ENCODE results near the gene GASK1A.
"Not testable (repeated sequence)": the region's sequence is repeated elsewhere in the genome, so short reads cannot be mapped to it uniquely, and the experiment has no call there.

The GASK1A gene

DNA sequence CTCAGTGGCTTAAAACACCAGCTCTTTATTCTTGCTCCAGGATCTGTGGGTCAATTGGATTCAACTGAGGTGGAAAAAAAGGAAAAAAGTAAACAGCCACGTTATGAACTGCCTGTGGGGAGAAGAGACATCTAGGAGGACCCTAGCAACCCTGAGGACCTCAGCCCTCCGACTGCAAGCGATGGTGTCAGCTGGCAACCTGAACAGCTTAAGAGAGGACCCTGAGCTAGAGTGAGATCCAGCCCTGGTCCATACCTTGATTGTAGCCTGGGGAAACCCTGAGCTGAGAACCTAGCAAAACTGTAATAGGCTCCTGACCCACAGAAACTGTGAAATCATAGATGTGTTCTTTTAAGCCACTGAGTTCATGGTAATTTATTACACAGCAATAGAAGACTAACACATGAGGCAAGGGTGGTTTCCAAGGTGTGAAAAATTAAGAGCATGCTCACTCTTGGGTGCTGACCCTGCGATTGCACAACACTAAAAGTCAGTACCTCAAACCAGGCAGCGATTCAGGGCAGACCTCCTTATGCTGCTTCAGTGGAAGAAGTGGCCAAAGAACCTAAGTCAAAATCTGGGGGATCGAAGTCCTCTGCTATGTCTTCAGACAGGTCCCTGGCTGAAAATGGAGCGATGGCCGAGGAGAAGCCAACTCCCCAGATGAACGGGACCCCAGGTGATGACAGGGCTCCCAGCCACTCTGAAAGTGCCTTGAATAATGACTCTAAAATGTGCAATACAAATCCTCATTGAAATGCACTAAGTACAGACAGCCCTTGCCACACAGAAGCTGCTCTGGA lies 57.7 kb downstream of the GASK1A start:
- Histone ChIP-seq H3K36me3 (ENCODE audit: control insufficient read depth, insufficient read depth, low read length) (no peaks in the 10 kb centered on the region), H3K27ac (ENCODE audit: insufficient read depth, low read length, poor library complexity, severe bottlenecking) (no peak overlapping the region), H3K4me1 (ENCODE audit: control insufficient read depth, insufficient read depth, low read length, poor library complexity, severe bottlenecking) (no peaks in the 10 kb centered on the region), H3K9me3 (ENCODE audit: control insufficient read depth, low read length) (no peaks in the 10 kb centered on the region), H3K27me3 (replicated peaks; ENCODE audit: control insufficient read depth, insufficient read depth, low read length, poor library complexity, severe bottlenecking) (no peaks in the 10 kb centered on the region), H3K4me3 (ENCODE audit: insufficient read depth, low read depth, low read length, poor library complexity, severe bottlenecking) (no peak overlapping the region)
- no peak for DNase-seq

- Histone ChIP-seq H3K4me1 (ENCODE audit: control insufficient read depth, insufficient read depth, low read length, poor library complexity, severe bottlenecking) (no peaks in the 10 kb centered on the region), H3K27me3 (replicated peaks; ENCODE audit: control insufficient read depth, insufficient read depth, low read length, poor library complexity, severe bottlenecking) (no peaks in the 10 kb centered on the region), H3K27ac (ENCODE audit: insufficient read depth, low read length, poor library complexity, severe bottlenecking) (no peak overlapping the region), H3K9me3 (ENCODE audit: control insufficient read depth, low read length) (no peaks in the 10 kb centered on the region), H3K36me3 (ENCODE audit: control insufficient read depth, insufficient read depth, low read length) (no peaks in the 10 kb centered on the region), H3K4me3 (ENCODE audit: insufficient read depth, low read depth, low read length, poor library complexity, severe bottlenecking) (no peak overlapping the region)
- DNase-seq = no peak
These were observed 58.9 kb downstream of the GASK1A start for GRCh38 chr3:43038010-43038409.

DNA sequence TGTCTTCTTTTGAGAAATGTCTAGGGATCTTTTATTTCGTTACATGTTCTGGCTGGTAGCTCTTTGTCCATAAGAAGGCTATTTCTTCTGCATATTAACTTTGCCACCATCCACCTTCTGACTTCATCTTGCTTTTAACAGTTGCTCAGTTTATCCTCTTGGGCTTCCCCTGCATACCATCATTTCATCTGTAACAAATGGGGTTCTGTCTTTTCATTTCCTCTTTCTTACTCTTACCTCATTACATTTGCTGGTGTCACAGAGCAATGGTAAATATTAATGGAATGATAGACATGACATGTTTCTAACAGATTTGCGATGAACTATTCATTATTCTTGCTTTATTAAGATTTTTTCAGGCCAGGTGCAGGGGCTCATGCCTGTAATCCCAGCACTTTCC lies 62.4 kb downstream of the GASK1A start:
- H3K27ac ChIP-seq (ENCODE audit: insufficient read depth, low read length, poor library complexity, severe bottlenecking) = no peak overlapping the region
- no peaks in the 10 kb centered on the region for H3K4me1 ChIP-seq (ENCODE audit: control insufficient read depth, insufficient read depth, low read length, poor library complexity, severe bottlenecking)
- H3K27me3 ChIP-seq (replicated peaks; ENCODE audit: control insufficient read depth, insufficient read depth, low read length, poor library complexity, severe bottlenecking) = no peaks in the 10 kb centered on the region
- no peaks in the 10 kb centered on the region for H3K36me3 ChIP-seq (ENCODE audit: control insufficient read depth, insufficient read depth, low read length)
- H3K4me3 ChIP-seq (ENCODE audit: insufficient read depth, low read depth, low read length, poor library complexity, severe bottlenecking) = no peak overlapping the region
- H3K9me3 ChIP-seq (ENCODE audit: control insufficient read depth, low read length) = no peaks in the 10 kb centered on the region
- DNase-seq = no peak

GRCh38 chr3:43043071-43043766 lies 64.1 kb downstream of the GASK1A start:
- no peaks in the 10 kb centered on the region for H3K27me3 ChIP-seq (replicated peaks; ENCODE audit: control insufficient read depth, insufficient read depth, low read length, poor library complexity, severe bottlenecking)

DNA sequence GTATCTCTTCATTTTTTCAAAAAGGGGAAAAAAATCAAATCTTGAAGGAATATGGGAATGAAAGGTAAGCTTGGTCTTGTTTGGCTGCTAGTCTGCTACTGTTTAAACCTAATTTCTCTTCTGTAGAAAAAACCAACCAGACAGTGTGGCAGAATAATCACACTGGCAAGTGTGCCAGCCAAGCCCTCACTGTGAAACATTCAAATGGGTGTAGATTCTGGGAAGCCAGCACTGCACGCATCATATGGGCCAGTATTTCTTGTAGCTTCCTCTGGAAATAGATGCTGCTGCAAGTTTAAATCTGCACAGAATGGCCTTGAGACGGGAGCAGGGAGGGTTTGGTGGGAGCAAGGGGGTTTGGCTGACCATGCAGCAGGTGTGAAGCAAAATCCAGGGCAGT lies 64.7 kb downstream of the GASK1A start:
- Histone ChIP-seq H3K4me1 (ENCODE audit: control insufficient read depth, insufficient read depth, low read length, poor library complexity, severe bottlenecking) (no peaks in the 10 kb centered on the region), H3K27me3 (replicated peaks; ENCODE audit: control insufficient read depth, insufficient read depth, low read length, poor library complexity, severe bottlenecking) (no peaks in the 10 kb centered on the region), H3K4me3 (ENCODE audit: insufficient read depth, low read depth, low read length, poor library complexity, severe bottlenecking) (no peak overlapping the region), H3K9me3 (ENCODE audit: control insufficient read depth, low read length) (no peaks in the 10 kb centered on the region), H3K36me3 (ENCODE audit: control insufficient read depth, insufficient read depth, low read length) (no peaks in the 10 kb centered on the region), H3K27ac (ENCODE audit: insufficient read depth, low read length, poor library complexity, severe bottlenecking) (no peak overlapping the region)
- DNase-seq = no peak

More at GRCh38 chr3:43043071-43043766, 64.1 kb downstream of the GASK1A start:
- H3K4me1 ChIP-seq (ENCODE audit: control insufficient read depth, insufficient read depth, low read length, poor library complexity, severe bottlenecking) = no peaks in the 10 kb centered on the region
- H3K27ac ChIP-seq (ENCODE audit: insufficient read depth, low read length, poor library complexity, severe bottlenecking) = no peak overlapping the region
- no peaks in the 10 kb centered on the region for H3K9me3 ChIP-seq (ENCODE audit: control insufficient read depth, low read length)
- H3K36me3 ChIP-seq (ENCODE audit: control insufficient read depth, insufficient read depth, low read length) = no peaks in the 10 kb centered on the region
- H3K4me3 ChIP-seq (ENCODE audit: insufficient read depth, low read depth, low read length, poor library complexity, severe bottlenecking) = no peak overlapping the region
- DNase-seq = no peak

DNA sequence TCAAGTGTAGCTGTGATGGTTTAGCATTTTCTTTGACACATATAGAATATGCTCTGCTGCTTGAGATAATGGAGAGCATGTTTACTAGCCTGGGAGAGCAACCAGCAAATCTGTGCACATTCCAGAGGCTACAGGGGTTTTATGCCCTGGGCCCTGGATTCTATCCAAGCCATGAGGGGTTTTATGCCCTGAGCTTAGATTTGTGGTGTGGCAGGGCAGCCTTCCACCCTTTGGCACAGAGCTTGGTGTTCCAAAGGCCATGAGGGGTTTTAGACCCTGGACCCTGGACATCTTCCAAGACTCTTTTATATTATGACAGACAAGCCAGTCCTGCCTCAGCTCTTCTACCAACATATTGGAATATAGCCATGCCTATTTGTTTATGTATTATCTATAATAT lies 66.0 kb downstream of the GASK1A start:
- H3K9me3 ChIP-seq (ENCODE audit: control insufficient read depth, low read length); H3K4me1 ChIP-seq (ENCODE audit: control insufficient read depth, insufficient read depth, low read length, poor library complexity, severe bottlenecking); H3K27ac ChIP-seq (ENCODE audit: insufficient read depth, low read length, poor library complexity, severe bottlenecking); H3K36me3 ChIP-seq (ENCODE audit: control insufficient read depth, insufficient read depth, low read length); H3K27me3 ChIP-seq (replicated peaks; ENCODE audit: control insufficient read depth, insufficient read depth, low read length, poor library complexity, severe bottlenecking); H3K4me3 ChIP-seq (ENCODE audit: insufficient read depth, low read depth, low read length, poor library complexity, severe bottlenecking); DNase-seq: not testable (repeated sequence)

DNA sequence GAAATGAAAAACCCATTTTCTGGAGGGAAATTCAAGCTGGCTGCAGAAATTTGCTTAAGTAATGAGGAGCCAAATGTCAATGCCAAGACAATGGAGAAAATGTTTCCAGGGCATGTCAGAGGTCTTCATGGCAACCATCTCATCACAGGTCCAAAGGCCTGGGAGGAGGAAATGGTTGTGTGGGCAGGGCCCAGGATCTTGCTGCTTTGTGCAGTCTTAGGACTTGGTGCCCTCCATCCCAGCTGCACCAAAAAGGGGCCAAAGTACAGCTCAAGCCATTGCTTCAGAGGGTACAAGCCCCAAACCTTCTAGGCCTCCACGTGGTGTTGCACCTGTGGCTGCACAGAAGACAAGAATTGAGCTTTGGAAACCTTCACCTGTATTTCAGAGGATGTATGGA lies 67.5 kb downstream of the GASK1A start:
- H3K27ac ChIP-seq (ENCODE audit: insufficient read depth, low read length, poor library complexity, severe bottlenecking) = no peak overlapping the region
- peaks cover 7% of the 10 kb centered on the region for H3K9me3 ChIP-seq (ENCODE audit: control insufficient read depth, low read length)
- no peak for DNase-seq
- no peaks in the 10 kb centered on the region for H3K27me3 ChIP-seq (replicated peaks; ENCODE audit: control insufficient read depth, insufficient read depth, low read length, poor library complexity, severe bottlenecking)
- no peaks in the 10 kb centered on the region for H3K4me1 ChIP-seq (ENCODE audit: control insufficient read depth, insufficient read depth, low read length, poor library complexity, severe bottlenecking)
- H3K4me3 ChIP-seq (ENCODE audit: insufficient read depth, low read depth, low read length, poor library complexity, severe bottlenecking) = no peak overlapping the region
- H3K36me3 ChIP-seq (ENCODE audit: control insufficient read depth, insufficient read depth, low read length) = no peaks in the 10 kb centered on the region

DNA sequence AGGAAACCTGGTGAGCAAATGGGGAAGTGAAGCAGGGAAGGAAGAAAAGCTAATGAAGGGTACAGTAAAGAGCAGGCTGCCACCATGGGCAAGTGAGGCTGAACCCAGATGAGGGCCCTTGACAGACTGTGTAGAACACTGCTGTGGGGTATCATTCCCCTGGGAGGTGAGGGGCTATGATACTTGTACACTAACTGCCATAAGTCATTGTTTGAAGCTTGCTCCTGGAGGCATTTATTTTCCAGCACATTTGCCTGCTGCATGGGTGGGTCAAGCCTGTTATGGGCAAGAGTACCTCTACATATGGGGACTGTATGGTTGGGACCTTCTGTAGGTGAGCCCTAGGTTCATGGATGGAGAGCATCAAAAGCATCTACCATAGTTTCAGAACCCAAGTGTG lies 69.4 kb downstream of the GASK1A start:
- no peak for DNase-seq
- no peaks in the 10 kb centered on the region for H3K4me1 ChIP-seq (ENCODE audit: control insufficient read depth, insufficient read depth, low read length, poor library complexity, severe bottlenecking)
- peaks cover 7% of the 10 kb centered on the region for H3K9me3 ChIP-seq (ENCODE audit: control insufficient read depth, low read length)
- no peaks in the 10 kb centered on the region for H3K36me3 ChIP-seq (ENCODE audit: control insufficient read depth, insufficient read depth, low read length)
- no peaks in the 10 kb centered on the region for H3K27me3 ChIP-seq (replicated peaks; ENCODE audit: control insufficient read depth, insufficient read depth, low read length, poor library complexity, severe bottlenecking)
- H3K27ac ChIP-seq (ENCODE audit: insufficient read depth, low read length, poor library complexity, severe bottlenecking) = no peak overlapping the region
- H3K4me3 ChIP-seq (ENCODE audit: insufficient read depth, low read depth, low read length, poor library complexity, severe bottlenecking) = no peak overlapping the region

- Histone ChIP-seq H3K27me3 (replicated peaks; ENCODE audit: control insufficient read depth, insufficient read depth, low read length, poor library complexity, severe bottlenecking) (no peaks in the 10 kb centered on the region), H3K4me3 (ENCODE audit: insufficient read depth, low read depth, low read length, poor library complexity, severe bottlenecking) (no peak overlapping the region), H3K4me1 (ENCODE audit: control insufficient read depth, insufficient read depth, low read length, poor library complexity, severe bottlenecking) (no peaks in the 10 kb centered on the region), H3K9me3 (ENCODE audit: control insufficient read depth, low read length) (peaks cover 7% of the 10 kb centered on the region), H3K36me3 (ENCODE audit: control insufficient read depth, insufficient read depth, low read length) (no peaks in the 10 kb centered on the region), H3K27ac (ENCODE audit: insufficient read depth, low read length, poor library complexity, severe bottlenecking) (no peak overlapping the region)
- no peak for DNase-seq
These were observed 74.2 kb downstream of the GASK1A start for GRCh38 chr3:43053291-43053690.

DNA sequence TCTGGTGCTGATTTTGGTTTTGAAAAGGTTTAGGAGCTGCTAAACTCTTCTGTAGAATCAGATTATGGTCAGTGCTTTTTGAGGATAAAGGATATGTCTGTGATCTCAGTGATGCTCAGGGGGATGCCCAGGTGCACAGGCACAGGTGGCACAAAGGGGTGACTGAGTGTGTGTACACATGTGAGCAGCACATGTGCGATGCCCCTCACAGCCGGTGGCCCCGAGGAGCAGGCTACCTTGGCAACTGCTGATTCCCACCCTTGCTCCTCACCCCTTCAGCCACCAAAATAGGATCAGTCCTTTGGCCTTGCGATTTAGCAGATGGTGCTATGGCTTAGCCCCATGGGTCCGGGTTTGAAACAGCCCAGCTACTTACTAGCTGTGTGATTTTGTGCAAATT lies 75.6 kb downstream of the GASK1A start:
- Histone ChIP-seq H3K27me3 (replicated peaks; ENCODE audit: control insufficient read depth, insufficient read depth, low read length, poor library complexity, severe bottlenecking) (no peaks in the 10 kb centered on the region), H3K4me3 (ENCODE audit: insufficient read depth, low read depth, low read length, poor library complexity, severe bottlenecking) (no peak overlapping the region), H3K4me1 (ENCODE audit: control insufficient read depth, insufficient read depth, low read length, poor library complexity, severe bottlenecking) (no peaks in the 10 kb centered on the region), H3K9me3 (ENCODE audit: control insufficient read depth, low read length) (peaks cover 5% of the 10 kb centered on the region), H3K36me3 (ENCODE audit: control insufficient read depth, insufficient read depth, low read length) (no peaks in the 10 kb centered on the region), H3K27ac (ENCODE audit: insufficient read depth, low read length, poor library complexity, severe bottlenecking) (no peak overlapping the region)
- no peak for DNase-seq
